ENCODE results near the gene PRDX2.

DNA sequence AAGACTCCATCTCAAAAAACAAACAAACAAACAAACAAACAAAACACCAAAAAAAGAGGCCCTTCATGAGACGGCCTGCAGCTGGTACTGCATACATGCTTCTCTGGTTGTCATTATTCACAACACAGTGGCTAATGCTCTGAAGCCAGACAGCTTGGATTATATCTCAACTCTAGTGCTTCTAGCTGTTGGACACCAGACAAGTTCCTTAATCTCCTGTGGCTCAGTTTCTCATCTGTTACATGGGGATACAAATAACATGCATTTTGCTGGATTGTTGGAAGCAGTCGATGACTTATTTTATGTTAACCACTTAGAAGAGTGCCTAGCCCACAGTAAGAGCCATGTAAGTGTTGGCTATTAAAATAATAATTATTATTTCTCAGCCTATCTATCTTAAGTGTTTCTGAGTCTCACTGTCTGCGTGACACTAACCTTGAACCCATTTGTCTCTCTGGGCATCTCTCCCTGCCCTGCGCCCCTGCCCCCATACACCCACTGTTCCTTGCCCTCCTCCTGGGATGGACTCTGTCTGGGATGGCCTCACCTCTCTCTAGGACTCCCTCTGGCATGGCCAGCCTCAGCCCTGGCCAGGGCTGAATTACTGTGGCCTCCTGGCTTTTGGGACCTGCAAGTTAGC lies 13.4 kb downstream of the PRDX2 start:
- TF ChIP-seq, protein P1, sequence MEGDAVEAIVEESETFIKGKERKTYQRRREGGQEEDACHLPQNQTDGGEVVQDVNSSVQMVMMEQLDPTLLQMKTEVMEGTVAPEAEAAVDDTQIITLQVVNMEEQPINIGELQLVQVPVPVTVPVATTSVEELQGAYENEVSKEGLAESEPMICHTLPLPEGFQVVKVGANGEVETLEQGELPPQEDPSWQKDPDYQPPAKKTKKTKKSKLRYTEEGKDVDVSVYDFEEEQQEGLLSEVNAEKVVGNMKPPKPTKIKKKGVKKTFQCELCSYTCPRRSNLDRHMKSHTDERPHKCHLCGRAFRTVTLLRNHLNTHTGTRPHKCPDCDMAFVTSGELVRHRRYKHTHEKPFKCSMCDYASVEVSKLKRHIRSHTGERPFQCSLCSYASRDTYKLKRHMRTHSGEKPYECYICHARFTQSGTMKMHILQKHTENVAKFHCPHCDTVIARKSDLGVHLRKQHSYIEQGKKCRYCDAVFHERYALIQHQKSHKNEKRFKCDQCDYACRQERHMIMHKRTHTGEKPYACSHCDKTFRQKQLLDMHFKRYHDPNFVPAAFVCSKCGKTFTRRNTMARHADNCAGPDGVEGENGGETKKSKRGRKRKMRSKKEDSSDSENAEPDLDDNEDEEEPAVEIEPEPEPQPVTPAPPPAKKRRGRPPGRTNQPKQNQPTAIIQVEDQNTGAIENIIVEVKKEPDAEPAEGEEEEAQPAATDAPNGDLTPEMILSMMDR (IDR thresholded peaks at IDR 0.05) = no peak
- TF ChIP-seq POLR2A (IDR thresholded peaks at IDR 0.05) = no peak

All from tibial nerve (tissue), 3 donors.